SKM-1 (cell line): Measurements from ENCODE around the gene MYRF.

Source experiments
- DNase-seq: peaks from one replicate; lab custom pipeline; 2025; ENCODE audit not compliant: unreplicated experiment; lab: John Stamatoyannopoulos, UW

The MYRF gene

GRCh38 chr11:61718621-61719302 lies 33.7 kb upstream of the MYRF start:
- DNase-seq: no peak

GRCh38 chr11:61719978-61720377 lies 32.5 kb upstream of the MYRF start:
- no peak for DNase-seq

GRCh38 chr11:61720597-61720996 lies 31.8 kb upstream of the MYRF start:
- DNase-seq: no peak

- DNase-seq: no peak
Measured at GRCh38 chr11:61724437-61724836, 28.0 kb upstream of the MYRF start.

GRCh38 chr11:61725781-61726231 lies 26.6 kb upstream of the MYRF start:
- DNase-seq: no peak

GRCh38 chr11:61726775-61727174 lies 25.7 kb upstream of the MYRF start:
- DNase-seq: no peak

GRCh38 chr11:61727401-61727811 lies 25.0 kb upstream of the MYRF start:
- no peak for DNase-seq

GRCh38 chr11:61728066-61728939 lies 24.1 kb upstream of the MYRF start:
- DNase-seq: no peak

- DNase-seq: no peak
Measured at GRCh38 chr11:61728940-61729219, 23.6 kb upstream of the MYRF start.

- DNase-seq: no peak
Measured at GRCh38 chr11:61730240-61730994, 22.0 kb upstream of the MYRF start.

- DNase-seq: no peak
Measured at GRCh38 chr11:61731211-61731951, 21.1 kb upstream of the MYRF start.

- DNase-seq: no peak
Measured at GRCh38 chr11:61731952-61732675, 20.3 kb upstream of the MYRF start.

GRCh38 chr11:61732705-61733104 lies 19.7 kb upstream of the MYRF start:
- DNase-seq: no peak

GRCh38 chr11:61733120-61733978 lies 19.1 kb upstream of the MYRF start:
- DNase-seq: peak; percentile 29

- DNase-seq: no peak
Measured at GRCh38 chr11:61734767-61735166, 17.7 kb upstream of the MYRF start.

GRCh38 chr11:61735391-61735790 lies 17.0 kb upstream of the MYRF start:
- DNase-seq: no peak

GRCh38 chr11:61736310-61736709 lies 16.1 kb upstream of the MYRF start:
- DNase-seq: no peak

- no peak for DNase-seq
Measured at GRCh38 chr11:61737131-61737530, 15.3 kb upstream of the MYRF start.

GRCh38 chr11:61737636-61738386 lies 14.6 kb upstream of the MYRF start:
- no peak for DNase-seq
